HepG2 (cell line): ENCODE measurements around the gene FXYD1. TPM values are rescaled to one million over a fixed set of nuclear protein-coding genes. Genes with fewer than 3 reads are reported as not detected.

Source experiments
- BCL6 ChIP-seq: IDR thresholded peaks from 2 replicates; pipeline ENCODE4 v1.6.1; 2016; ENCODE audit warnings: missing genetic modification reagents, missing compliant biosample characterization
- CAMTA2 ChIP-seq: sonication (generic); formaldehyde crosslinking; IDR thresholded peaks from 2 replicates; pipeline ENCODE4 v1.4.0; 2020; ENCODE audit warnings: mild to moderate bottlenecking, missing genetic modification reagents, borderline replicate concordance
- ELF3 ChIP-seq: IDR thresholded peaks from 2 replicates; pipeline ENCODE4 v1.6.1; 2016; ENCODE audit warnings: missing genetic modification reagents, missing compliant biosample characterization
- MTA1 ChIP-seq: sonication (generic); formaldehyde crosslinking; IDR thresholded peaks from 2 replicates; pipeline ENCODE4 v1.4.0; 2020; ENCODE audit warnings: missing genetic modification reagents, mild to moderate bottlenecking, borderline replicate concordance
- NCOA5 ChIP-seq: sonication (generic); formaldehyde crosslinking; IDR thresholded peaks from 2 replicates; pipeline ENCODE4 v1.4.0; 2020; ENCODE audit warnings: missing genetic modification reagents
- NFE2L2 ChIP-seq: fragments of 150-350 bp; IDR thresholded peaks from 2 replicates; pipeline ENCODE4 v1.6.1; 2014; ENCODE audit warnings: low read length
- PCBP1 ChIP-seq: fragments of 200-400 bp; formaldehyde crosslinking; IDR thresholded peaks from 2 replicates; pipeline ENCODE4 v1.6.1; 2017; ENCODE audit warnings: mild to moderate bottlenecking, low read depth, low read length, borderline replicate concordance
- PHF8 ChIP-seq: sonication (generic); formaldehyde crosslinking; IDR thresholded peaks from 2 replicates; pipeline ENCODE4 v1.5.0; 2020; ENCODE audit warnings: missing genetic modification reagents
- RARG ChIP-seq: sonication (generic); formaldehyde crosslinking; IDR thresholded peaks from 2 replicates; pipeline ENCODE4 v1.4.0; 2020; ENCODE audit warnings: low read depth, mild to moderate bottlenecking, missing genetic modification reagents
- SAP130 ChIP-seq: IDR thresholded peaks from 2 replicates; pipeline ENCODE4 v1.6.1; 2016; ENCODE audit warnings: low read depth
- SMARCC2 ChIP-seq: fragments of 450-650 bp; IDR thresholded peaks from 2 replicates; pipeline ENCODE4 v1.6.1; 2017; ENCODE audit warnings: antibody characterized with exemption, mild to moderate bottlenecking
- SP5 ChIP-seq: IDR thresholded peaks from 2 replicates; pipeline ENCODE4 v1.6.1; 2016; ENCODE audit warnings: low read depth, borderline replicate concordance
- SRF ChIP-seq: IDR thresholded peaks from 2 replicates; pipeline ENCODE4 v1.6.1; 2011; ENCODE audit warnings: mild to moderate bottlenecking, low read depth, low read length, moderate library complexity
- ZNF10 ChIP-seq: sonication (generic); formaldehyde crosslinking; IDR thresholded peaks from 2 replicates; pipeline ENCODE4 v1.4.0; 2020; ENCODE audit warnings: mild to moderate bottlenecking, low read depth, missing genetic modification reagents, borderline replicate concordance
- ZNF224 ChIP-seq: sonication (generic); formaldehyde crosslinking; IDR thresholded peaks from 2 replicates; pipeline ENCODE4 v1.5.0; 2020; ENCODE audit warnings: mild to moderate bottlenecking, missing genetic modification reagents
- ZNF230 ChIP-seq: sonication (generic); formaldehyde crosslinking; IDR thresholded peaks from 2 replicates; pipeline ENCODE4 v1.4.0; 2020; ENCODE audit warnings: mild to moderate bottlenecking, missing genetic modification reagents
- ZNF441 ChIP-seq: sonication (generic); formaldehyde crosslinking; IDR thresholded peaks from 2 replicates; pipeline ENCODE4 v1.7.0; 2021; ENCODE audit warnings: missing genetic modification reagents, borderline replicate concordance
- ZNF747 ChIP-seq: sonication (generic); formaldehyde crosslinking; IDR thresholded peaks from 2 replicates; pipeline ENCODE4 v1.8.1; 2023; ENCODE audit warnings: missing genetic modification reagents, mild to moderate bottlenecking, borderline replicate concordance
- polyA plus RNA-seq, 8 experiments: library from polyadenylated mRNA; depleted of rRNA in 3 of 8; stranded (reverse) in 7 of 8; unstranded in 1 of 8; fragments of >200 nt; fragmentation: Illumina TruSeq in 4 of 8; extraction: Trizol in 4 of 8; gene quantifications; 2 replicates each; pipeline versions ENCODE4 v1.2.1 to v1.2.3, GENCODE V29; 2011 to 2016; ENCODE audit warnings: low read depth in 4 of 8, missing spikeins in 1 of 8, mixed read lengths in 1 of 8; ENCODE audit not compliant: insufficient read depth in 1 of 8
- total RNA-seq, 5 experiments: library from RNA; depleted of rRNA; stranded (reverse); fragments of >200 nt; fragmentation: Illumina TruSeq; extraction: Trizol; gene quantifications; 2 replicates each; pipeline ENCODE4 v1.2.3, GENCODE V29; 2016; ENCODE audit warnings: low read depth in 1 of 5
- TF ChIP-seq, protein P1 (sequence below): sonication (generic); formaldehyde crosslinking; IDR thresholded peaks from 2 replicates; pipeline ENCODE4 v1.5.1; 2020; ENCODE audit warnings: mild to moderate bottlenecking, missing genetic modification reagents
- TF ChIP-seq, protein P2 (sequence below): sonication (generic); formaldehyde crosslinking; IDR thresholded peaks from 2 replicates; pipeline ENCODE4 v1.4.0; 2020; ENCODE audit warnings: missing genetic modification reagents; ENCODE audit errors: not compliant biosample characterization
- TF ChIP-seq, protein P3 (sequence below): sonication (generic); formaldehyde crosslinking; IDR thresholded peaks from 2 replicates; pipeline ENCODE4 v1.5.0; 2020; ENCODE audit warnings: mild to moderate bottlenecking, missing genetic modification reagents, moderate library complexity
- TF ChIP-seq, protein P4 (sequence below): sonication (generic); formaldehyde crosslinking; IDR thresholded peaks from 2 replicates; pipeline ENCODE4 v1.4.0; 2020; ENCODE audit warnings: mild to moderate bottlenecking, missing genetic modification reagents
- TF ChIP-seq, protein P5 (sequence below), 2 experiments: fragments of 450-650 bp in 1 of 2; sonication (generic) in 1 of 2; formaldehyde crosslinking; IDR thresholded peaks; 2 replicates each; pipeline versions ENCODE4 v1.5.0 to v1.8.0; 2020 to 2022; ENCODE audit warnings: mild to moderate bottlenecking in 1 of 2, missing genetic modification reagents in 1 of 2

The FXYD1 gene
- total and polyA plus RNA-seq, 2 of the 13 experiments (the other 11 are each of a cell fraction or from before 2014, with no cell fraction given), result 31.2 TPM; not detected in 1

DNA sequence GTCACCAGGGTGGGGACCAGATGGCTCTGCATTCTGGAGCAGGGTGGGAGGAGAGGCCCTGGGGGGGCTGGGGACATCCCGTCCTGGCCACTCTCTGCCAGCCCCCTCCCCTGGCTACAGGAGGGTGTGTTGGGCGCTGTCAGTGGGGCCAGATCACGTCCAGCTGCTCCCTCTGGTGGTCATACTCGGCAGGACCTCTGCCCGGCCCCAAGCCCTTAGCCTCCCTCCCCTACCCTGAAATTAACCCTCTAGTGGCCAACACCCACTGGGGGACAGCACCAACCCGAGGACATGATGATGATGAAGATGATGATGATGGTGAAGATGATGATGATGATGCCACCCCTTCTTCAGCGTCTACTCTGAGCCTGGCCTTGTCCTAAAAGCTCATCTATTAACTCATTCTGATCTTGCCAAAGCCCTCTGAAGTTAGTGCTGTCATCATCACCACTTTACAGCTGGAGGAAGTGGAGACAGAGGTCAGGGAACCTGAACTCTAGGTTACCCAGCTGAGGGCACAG, 3.2 kb upstream of the FXYD1 start (continued):
- TF ChIP-seq ZNF747 (CRISPR knock-in tag) (no peak), ZNF441 (no peak), PHF8 (CRISPR knock-in tag) (no peak), ZNF10 (CRISPR knock-in tag) (no peak), ELF3 (CRISPR knock-in tag) (peak; percentile 69), ZNF230 (CRISPR knock-in tag) (no peak), NCOA5 (no peak), MTA1 (CRISPR knock-in tag) (peak; percentile 57; the same call in 1 of the 2 replicates), NFE2L2 (no peak), SP5 (no peak), SMARCC2 (no peak), SRF (no peak), CAMTA2 (CRISPR knock-in tag) (no peak), ZNF224 (CRISPR knock-in tag) (no peak), PCBP1 (peak; percentile 85; the same call in 1 of the 2 replicates), RARG (CRISPR knock-in tag) (no peak), SAP130 (peak; percentile 66), BCL6 (CRISPR knock-in tag) (peak; percentile 51)
- TF ChIP-seq, protein P1, sequence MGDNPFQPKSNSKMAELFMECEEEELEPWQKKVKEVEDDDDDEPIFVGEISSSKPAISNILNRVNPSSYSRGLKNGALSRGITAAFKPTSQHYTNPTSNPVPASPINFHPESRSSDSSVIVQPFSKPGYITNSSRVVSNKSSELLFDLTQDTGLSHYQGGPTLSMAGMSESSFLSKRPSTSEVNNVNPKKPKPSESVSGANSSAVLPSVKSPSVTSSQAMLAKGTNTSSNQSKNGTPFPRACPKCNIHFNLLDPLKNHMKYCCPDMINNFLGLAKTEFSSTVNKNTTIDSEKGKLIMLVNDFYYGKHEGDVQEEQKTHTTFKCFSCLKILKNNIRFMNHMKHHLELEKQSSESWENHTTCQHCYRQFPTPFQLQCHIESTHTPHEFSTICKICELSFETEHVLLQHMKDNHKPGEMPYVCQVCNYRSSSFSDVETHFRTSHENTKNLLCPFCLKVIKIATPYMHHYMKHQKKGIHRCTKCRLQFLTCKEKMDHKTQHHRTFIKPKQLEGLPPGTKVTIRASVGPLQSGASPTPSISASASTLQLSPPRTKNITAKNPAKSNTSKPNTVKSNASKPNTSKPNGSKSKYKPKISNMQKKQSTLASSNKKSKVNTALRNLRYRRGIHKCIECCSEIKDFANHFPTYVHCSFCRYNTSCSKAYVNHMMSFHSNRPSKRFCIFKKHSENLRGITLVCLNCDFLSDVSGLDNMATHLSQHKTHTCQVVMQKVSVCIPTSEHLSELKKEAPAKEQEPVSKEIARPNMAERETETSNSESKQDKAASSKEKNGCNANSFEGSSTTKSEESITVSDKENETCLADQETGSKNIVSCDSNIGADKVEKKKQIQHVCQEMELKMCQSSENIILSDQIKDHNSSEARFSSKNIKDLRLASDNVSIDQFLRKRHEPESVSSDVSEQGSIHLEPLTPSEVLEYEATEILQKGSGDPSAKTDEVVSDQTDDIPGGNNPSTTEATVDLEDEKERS, result no peak
- TF ChIP-seq, protein P2, sequence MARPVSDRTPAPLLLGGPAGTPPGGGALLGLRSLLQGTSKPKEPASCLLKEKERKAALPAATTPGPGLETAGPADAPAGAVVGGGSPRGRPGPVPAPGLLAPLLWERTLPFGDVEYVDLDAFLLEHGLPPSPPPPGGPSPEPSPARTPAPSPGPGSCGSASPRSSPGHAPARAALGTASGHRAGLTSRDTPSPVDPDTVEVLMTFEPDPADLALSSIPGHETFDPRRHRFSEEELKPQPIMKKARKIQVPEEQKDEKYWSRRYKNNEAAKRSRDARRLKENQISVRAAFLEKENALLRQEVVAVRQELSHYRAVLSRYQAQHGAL (CRISPR knock-in tag), result no peak
- TF ChIP-seq, protein P3, sequence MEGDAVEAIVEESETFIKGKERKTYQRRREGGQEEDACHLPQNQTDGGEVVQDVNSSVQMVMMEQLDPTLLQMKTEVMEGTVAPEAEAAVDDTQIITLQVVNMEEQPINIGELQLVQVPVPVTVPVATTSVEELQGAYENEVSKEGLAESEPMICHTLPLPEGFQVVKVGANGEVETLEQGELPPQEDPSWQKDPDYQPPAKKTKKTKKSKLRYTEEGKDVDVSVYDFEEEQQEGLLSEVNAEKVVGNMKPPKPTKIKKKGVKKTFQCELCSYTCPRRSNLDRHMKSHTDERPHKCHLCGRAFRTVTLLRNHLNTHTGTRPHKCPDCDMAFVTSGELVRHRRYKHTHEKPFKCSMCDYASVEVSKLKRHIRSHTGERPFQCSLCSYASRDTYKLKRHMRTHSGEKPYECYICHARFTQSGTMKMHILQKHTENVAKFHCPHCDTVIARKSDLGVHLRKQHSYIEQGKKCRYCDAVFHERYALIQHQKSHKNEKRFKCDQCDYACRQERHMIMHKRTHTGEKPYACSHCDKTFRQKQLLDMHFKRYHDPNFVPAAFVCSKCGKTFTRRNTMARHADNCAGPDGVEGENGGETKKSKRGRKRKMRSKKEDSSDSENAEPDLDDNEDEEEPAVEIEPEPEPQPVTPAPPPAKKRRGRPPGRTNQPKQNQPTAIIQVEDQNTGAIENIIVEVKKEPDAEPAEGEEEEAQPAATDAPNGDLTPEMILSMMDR (CRISPR knock-in tag), result peak; percentile 96
- TF ChIP-seq, protein P4, sequence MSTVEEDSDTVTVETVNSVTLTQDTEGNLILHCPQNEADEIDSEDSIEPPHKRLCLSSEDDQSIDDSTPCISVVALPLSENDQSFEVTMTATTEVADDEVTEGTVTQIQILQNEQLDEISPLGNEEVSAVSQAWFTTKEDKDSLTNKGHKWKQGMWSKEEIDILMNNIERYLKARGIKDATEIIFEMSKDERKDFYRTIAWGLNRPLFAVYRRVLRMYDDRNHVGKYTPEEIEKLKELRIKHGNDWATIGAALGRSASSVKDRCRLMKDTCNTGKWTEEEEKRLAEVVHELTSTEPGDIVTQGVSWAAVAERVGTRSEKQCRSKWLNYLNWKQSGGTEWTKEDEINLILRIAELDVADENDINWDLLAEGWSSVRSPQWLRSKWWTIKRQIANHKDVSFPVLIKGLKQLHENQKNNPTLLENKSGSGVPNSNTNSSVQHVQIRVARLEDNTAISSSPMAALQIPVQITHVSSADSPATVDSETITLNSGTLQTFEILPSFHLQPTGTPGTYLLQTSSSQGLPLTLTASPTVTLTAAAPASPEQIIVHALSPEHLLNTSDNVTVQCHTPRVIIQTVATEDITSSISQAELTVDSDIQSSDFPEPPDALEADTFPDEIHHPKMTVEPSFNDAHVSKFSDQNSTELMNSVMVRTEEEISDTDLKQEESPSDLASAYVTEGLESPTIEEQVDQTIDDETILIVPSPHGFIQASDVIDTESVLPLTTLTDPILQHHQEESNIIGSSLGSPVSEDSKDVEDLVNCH (CRISPR knock-in tag), result no peak
- TF ChIP-seq, protein P5, sequence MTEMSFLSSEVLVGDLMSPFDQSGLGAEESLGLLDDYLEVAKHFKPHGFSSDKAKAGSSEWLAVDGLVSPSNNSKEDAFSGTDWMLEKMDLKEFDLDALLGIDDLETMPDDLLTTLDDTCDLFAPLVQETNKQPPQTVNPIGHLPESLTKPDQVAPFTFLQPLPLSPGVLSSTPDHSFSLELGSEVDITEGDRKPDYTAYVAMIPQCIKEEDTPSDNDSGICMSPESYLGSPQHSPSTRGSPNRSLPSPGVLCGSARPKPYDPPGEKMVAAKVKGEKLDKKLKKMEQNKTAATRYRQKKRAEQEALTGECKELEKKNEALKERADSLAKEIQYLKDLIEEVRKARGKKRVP (CRISPR knock-in tag; IDR thresholded peaks at IDR 0.05), result no peak
